Measurements from ENCODE around the gene MRAP.

MRAP gene

GRCh38 chr21:32322676-32323075 lies 24.0 kb downstream of the MRAP start:
- no peak for DNase-seq (ENCODE audit: low read depth in 3 of 3)

- no peak for DNase-seq (ENCODE audit: low read depth in 3 of 3)
These were observed 27.1 kb downstream of the MRAP start for GRCh38 chr21:32325706-32326105.

GRCh38 chr21:32328595-32328994 lies 29.9 kb downstream of the MRAP start:
- DNase-seq (ENCODE audit: low read depth in 3 of 3) = no peak

GRCh38 chr21:32329331-32329730 lies 30.7 kb downstream of the MRAP start:
- no peak for DNase-seq (ENCODE audit: low read depth in 3 of 3)

- DNase-seq (ENCODE audit: low read depth in 3 of 3) = no peak
These were observed 31.1 kb downstream of the MRAP start for GRCh38 chr21:32329776-32330175.

- no peak for DNase-seq (ENCODE audit: low read depth in 3 of 3)
These were observed 32.2 kb downstream of the MRAP start for GRCh38 chr21:32330784-32331311.

GRCh38 chr21:32331444-32332305 lies 33.0 kb downstream of the MRAP start:
- no peak for DNase-seq (ENCODE audit: low read depth in 3 of 3)

GRCh38 chr21:32332463-32332951 lies 33.9 kb downstream of the MRAP start:
- DNase-seq (ENCODE audit: low read depth in 3 of 3) = no peak

GRCh38 chr21:32333953-32334673 lies 35.5 kb downstream of the MRAP start:
- no peak for DNase-seq (ENCODE audit: low read depth in 3 of 3)

GRCh38 chr21:32334980-32335531 lies 36.4 kb downstream of the MRAP start:
- DNase-seq (ENCODE audit: low read depth in 3 of 3) = no peak

- no peak for DNase-seq (ENCODE audit: low read depth in 3 of 3)
These were observed 37.2 kb downstream of the MRAP start for GRCh38 chr21:32335601-32336575.

- no peak for DNase-seq (ENCODE audit: low read depth in 3 of 3)
These were observed 38.1 kb downstream of the MRAP start for GRCh38 chr21:32336711-32337110.

GRCh38 chr21:32337206-32337605 lies 38.6 kb downstream of the MRAP start:
- no peak for DNase-seq (ENCODE audit: low read depth in 3 of 3)

GRCh38 chr21:32338209-32338921 lies 39.7 kb downstream of the MRAP start:
- no peak for DNase-seq (ENCODE audit: low read depth in 3 of 3)

GRCh38 chr21:32340863-32341848 lies 42.5 kb downstream of the MRAP start:
- DNase-seq (ENCODE audit: low read depth in 3 of 3) = no peak

- no peak for DNase-seq (ENCODE audit: low read depth in 3 of 3)
These were observed 48.3 kb downstream of the MRAP start for GRCh38 chr21:32346951-32347350.

GRCh38 chr21:32347351-32347750 lies 48.7 kb downstream of the MRAP start:
- DNase-seq (ENCODE audit: low read depth in 3 of 3) = no peak

GRCh38 chr21:32347977-32348376 lies 49.3 kb downstream of the MRAP start:
- DNase-seq (ENCODE audit: low read depth in 3 of 3) = no peak

- no peak for DNase-seq (ENCODE audit: low read depth in 3 of 3)
These were observed 50.1 kb downstream of the MRAP start for GRCh38 chr21:32348604-32349332.
